ACHN (cell line): Measurements from ENCODE around the gene BCL2.

ENCODE experiments used
- DNase-seq: peaks from one replicate; pipeline ENCODE4 v3.0.0-alpha.2; 2015
- in situ Hi-C: cut with HindIII; loops from 2 replicates; pipeline ENCODE4 v1.10.0; 2017; ENCODE audit warnings: low sequenced_read_pairs, low pct_ligation_motif_present, low pct_unique_long_range_greater_than_20kb

BCL2 gene

DNA sequence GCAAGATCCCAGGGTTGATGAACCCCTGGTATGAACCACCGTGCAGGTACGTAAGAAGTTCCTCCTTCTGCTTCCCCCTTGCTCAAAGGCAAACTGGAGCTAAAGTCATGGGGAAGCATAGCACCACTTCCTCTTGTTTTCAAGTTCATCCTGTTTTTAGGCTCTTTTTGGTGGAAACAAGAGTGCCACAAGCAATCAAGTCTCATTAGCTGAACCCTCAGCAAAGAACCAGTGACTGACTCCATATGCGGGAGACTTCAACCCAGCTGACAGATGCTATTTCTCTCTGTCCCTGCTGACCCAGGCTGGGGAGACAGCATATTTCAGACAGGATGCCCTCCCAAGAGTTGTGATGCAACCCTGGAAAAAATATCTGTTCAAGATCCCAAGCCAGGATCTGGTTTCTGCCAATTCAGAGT is 47.7 kb downstream of the BCL2 start:
- no peak for DNase-seq

DNA sequence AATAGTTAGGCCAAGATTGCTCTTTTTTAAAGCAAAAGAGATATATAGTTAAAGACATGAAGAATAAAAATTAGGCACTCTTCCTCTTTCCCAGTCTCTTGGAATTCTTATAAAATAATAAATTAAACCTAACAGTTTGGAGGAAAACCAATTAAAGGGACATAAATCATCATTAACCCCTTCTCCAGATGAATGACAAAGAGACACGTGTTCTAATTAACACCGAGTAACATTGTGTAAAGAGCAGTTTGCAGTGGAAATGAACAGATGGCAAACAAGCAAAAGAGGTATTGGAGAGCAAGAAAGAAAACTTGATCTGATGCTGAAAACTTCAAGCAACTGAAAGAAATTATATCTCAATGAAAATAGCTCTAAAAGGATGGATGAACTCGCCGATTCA is 48.4 kb downstream of the BCL2 start:
- DNase-seq = no peak
- in situ Hi-C loops = no loop called here

More for the DNA sequence above, 47.7 kb downstream of the BCL2 start:
- in situ Hi-C loops = no loop called here

DNA sequence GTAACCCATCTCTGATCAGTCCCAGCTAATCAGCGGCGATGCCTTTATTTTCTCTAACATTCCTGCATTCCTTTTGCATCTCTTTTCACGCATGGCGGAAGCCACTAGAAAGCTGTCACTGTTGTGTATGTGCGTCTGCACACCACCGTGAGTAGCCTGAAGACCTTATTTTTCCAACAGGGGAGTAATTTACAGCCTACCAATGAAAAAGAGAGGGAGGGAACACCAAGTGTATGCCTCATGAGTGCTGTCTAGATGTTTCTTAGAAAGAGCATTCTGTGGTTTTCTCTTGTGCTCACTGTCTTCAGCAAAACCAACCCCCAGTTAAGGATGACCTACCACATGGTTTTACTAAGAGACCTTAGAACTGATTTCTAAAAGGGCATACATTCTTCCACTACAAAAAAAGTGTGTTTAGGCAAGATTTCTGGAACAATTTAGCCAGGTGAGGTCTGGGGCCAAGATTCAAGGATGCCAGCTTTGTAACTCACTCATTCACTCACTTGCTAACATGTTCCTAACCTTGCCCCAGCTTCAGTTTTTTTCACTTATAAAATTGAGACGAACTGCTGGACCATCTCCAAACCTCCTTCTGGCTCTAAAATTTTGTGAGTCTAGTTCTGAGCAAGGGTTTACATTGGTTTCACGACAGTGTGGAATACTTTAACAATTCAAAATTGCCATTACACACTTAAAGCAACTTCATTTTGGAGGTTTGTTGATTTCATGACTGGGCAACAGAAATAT is 51.4 kb downstream of the BCL2 start:
- DNase-seq = no peak
- in situ Hi-C loops = no loop called here

DNA sequence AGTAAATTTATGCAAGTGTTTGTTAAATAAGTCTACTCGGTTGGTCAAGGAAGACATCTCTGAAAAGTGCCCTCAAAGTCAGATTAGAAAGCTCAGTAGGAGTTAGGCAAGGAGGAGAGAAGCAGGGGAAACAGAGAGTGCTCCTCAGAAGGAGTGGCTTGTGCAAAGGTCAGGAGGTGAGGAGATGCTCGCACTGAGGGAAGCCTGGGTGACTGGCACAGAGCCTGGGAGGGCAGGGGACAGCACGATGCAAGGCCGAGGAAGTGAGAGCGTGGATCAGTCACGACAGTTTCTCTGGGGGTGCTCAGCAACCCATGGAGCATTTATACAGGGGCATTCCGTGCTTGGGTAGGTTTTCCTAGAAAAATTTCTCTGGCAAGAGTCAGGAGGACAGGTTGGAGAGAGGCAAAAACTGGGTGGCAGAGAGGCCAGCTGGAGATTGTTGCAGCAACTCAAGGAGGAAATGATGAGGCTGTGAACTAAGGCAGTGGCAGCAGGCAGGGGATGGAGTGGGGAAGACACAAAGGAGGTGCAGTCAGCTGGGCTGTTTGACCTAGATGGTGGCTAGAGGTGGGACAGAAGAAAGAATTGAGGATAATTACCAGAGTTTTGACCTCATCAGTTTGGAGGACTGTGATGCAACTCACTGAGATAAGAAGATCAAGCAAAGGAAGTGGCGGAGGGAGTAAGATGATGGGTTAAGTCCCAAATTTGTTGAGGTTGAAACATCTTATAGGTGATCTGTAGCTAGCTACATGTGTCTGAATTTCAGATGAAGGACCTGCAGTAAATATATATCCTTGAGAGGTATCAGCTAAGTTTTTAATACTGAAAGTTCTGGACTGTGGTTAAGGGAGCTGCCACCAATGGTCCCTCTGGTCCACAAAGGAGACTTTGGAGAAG is 52.4 kb downstream of the BCL2 start:
- in situ Hi-C loops = no loop called here
- DNase-seq = no peak

DNA sequence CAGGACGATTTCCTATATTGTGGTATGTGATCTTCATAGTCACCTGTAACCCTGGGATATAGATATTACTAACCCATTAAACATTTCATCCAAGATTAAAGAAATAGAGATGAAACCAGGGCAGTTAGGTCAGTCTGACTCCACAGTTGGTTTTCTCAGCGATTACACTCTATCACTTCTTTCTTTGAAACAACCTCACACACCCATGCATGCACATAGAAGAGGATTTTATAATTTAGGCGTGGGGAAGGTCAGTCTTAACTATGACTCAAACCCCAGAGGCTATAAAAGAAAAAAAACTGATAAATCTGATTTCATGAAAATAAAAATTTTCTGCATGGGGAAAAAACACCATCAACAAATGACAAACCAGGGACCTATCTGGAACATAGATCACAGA is 54.2 kb downstream of the BCL2 start:
- in situ Hi-C loops = no loop called here
- DNase-seq = no peak

DNA sequence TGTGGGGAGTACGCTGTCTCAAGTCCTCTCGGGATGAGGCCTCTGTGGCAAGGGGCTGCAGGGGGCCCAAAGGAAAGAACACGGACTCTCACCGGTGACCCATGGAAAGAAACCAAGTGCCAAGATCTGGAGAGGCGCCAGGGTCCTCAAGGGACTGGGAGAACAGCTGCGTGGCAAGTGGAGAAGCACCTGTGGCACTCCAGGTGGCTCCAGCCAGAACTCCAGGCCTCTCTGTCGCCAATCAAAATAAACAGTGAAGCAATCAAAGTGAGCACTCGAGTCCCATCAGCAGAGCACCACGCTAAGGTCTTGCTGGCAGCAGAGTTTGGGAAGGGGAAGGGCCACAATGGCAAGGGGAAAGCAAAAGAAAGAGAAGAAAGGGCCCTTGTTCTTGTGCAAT is 54.7 kb downstream of the BCL2 start:
- in situ Hi-C loops = no loop called here
- no peak for DNase-seq

DNA sequence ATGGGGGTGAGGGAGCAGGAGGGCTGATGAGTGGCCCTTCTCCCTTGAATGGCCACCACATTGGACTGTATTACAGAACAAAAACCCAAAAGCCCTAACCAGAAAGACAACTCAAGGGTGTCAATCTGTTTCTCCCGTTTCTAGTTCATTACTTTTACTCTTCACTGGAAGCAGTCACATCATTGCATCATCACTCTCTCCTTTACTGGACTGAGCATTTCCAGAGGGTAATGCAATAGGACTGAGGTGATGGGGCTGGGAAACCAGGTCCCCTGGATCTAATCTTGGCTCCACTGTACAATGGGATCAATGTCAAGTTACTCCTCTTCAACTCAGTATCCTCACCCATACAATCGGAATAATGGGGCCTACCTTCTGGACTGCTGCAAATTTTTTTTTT is 56.1 kb downstream of the BCL2 start:
- DNase-seq = no peak
- in situ Hi-C loops = no loop called here

DNA sequence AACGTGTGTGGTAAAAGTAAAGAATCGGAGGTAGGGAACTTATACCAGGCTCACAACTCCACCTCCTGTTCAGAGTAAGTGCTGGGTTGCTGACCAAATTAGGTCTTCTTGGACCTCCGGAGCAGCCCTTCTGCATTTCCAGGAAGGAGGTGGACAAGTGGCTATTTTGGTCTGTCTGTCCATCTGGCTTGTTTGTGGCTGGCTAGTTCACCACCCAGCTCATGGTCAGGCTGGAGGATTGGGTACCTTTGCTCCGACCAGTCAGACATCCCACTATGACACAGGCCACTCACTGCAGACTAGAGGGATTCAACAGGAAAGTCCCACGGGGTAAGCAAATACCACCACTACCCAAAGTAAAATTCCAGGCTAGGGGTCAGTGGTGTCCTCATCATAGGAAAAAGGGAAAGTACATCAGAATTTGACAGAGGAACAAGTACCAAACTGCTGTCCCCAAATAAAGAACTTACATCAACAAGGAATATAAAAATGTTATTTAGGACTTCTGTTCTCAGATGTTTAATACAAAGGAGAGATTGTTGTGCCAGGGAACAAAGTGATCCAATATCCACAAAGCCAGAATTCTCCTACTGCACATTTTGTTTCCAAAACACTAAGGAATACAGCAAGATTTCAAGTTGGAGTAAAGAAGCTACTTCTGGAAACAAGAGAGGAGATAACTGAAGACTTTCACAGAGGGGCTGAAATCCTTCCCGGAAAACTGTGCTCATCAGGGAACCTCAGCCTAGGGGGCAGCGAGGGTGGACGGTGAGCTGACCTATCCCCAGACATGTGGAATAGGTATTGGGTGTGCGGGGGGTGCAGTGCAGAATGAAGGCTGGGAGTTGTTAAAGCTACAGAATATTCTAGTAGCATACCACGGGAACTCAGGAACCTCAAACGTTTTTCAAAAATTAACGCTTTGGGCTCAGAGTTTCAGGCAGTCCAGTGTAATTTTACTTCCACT is 56.9 kb downstream of the BCL2 start:
- in situ Hi-C loops = no loop called here
- DNase-seq = no peak

DNA sequence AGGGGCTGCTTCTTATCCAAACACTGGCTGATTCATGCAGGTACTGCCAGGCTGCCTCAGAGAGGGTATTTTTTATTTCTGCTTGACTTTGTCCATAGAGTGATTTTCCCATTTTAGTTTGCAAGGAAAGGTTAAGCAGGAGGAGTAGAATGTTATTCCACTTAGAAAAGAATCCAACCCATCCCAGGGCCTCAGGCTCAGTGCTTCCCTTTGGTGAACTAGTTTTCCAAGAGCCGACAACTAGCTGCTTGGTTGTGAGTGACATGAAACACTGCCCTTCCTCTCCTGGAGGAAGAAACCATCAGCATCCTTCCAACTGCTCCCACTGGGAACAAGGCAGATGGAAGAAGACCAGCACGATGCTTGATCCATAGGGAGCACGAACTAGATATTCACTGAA is 58.5 kb downstream of the BCL2 start:
- in situ Hi-C loops = no loop called here
- DNase-seq = no peak

DNA sequence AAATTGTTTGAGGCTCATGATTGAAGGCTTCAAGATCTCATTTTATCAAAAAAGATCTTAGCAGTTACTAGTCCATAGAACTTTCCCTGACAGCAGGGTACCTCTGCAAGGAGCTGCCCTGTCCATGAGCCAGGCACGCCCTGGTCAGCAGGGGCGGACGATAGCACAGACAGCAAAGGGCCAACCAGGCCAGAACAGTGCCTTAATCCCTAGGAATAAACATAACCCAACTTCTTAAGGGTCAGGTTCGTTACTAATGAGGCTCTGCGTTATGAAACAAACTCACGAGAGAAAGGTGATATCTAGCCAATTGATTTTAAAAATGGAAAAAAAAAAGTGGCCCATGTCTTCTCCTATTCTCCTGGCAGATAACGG is 59.2 kb downstream of the BCL2 start:
- no peak for DNase-seq
- in situ Hi-C loops = no loop called here

DNA sequence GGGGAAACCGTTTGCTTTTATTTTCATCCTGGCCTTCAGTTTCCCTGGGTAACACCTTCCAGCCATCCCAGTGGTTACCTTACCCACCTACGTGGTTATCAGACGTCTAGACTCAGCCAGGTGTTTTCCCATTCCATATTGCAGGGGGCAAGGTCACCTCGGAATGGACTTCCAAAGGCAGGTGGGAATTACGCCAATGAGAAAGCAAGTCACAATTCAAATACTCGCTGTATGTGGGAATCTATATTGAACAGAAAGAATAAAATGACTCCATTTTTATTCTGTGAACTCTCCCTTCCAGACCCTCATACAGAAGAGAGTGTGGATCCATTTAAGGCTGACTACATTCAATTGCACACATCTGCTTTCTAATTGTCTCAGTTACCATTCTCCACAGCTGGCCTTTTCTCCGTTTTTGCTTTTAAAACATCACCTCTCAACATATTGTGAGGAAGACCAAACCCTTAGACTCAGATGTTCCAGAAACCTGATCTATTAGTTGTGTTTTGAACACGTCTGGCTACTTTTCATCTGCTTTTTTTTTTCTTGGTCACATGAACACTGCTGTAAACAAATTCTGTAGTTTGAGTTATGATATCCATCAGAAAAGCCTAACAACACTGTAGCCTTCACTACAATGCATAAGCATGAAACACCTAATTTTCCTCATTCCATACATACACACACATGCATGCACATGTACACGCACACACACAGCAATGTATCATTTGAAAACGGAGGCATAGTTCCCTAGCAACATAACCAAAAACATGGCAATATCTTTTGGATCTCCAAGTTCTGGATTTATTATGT is 59.8 kb downstream of the BCL2 start:
- in situ Hi-C loops = no loop called here
- no peak for DNase-seq

DNA sequence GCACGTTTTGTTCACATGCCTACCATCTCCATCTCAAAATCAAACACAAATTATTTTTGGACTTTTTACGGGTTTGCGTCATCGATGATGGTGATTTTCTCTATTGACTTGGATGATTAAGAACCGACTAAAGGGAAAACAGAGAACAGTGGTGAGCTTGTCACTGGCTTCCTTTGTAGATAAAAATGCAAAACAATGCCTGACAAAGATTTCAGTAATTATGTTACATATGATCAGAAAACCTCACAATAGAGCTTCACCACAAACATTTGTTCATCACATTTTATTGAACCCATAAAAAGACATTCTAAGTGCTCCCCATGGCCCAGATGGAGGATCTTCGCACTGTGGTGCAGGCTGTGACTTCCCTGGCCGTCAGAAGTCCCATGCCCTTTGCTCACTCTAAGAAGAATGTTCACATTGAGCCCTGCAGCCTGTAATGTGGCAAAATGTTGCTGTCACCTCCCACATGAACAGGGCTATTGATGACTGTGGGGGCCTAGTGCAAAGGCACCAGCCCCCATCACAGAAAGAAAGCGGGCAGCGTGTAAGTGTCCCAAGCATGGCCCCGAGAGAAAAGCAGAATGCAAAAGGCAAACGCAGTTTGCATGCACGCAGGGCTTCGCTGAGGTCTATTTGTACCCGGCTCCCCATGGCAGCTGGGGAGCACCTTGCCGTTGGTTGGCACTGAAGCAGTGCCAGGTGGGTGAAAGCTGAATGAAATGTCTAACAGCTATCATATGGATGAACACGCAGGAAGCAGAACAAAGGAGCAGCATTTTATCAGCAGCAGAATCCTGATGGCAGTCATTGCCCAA is 60.6 kb downstream of the BCL2 start:
- in situ Hi-C loops = no loop called here
- no peak for DNase-seq

DNA sequence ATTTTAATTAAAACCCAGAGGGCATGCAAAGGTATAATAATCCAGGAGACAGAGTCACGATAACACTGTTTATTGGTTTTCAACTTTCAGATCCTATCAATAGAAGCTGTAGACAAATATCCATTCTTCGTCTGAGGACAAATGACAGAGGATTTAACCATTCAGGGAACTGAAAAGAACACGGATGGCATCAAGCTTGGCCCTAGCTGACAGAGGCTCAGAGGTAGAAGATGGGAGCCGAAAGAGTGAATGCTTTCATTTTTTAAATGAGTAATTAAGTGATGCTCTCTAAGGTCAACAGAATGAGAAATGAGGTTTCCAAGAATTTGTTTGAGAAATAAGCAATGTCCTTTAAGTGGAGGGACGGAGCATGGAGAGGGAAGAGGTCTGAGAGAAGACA is 62.1 kb downstream of the BCL2 start:
- in situ Hi-C loops = no loop called here
- no peak for DNase-seq

DNA sequence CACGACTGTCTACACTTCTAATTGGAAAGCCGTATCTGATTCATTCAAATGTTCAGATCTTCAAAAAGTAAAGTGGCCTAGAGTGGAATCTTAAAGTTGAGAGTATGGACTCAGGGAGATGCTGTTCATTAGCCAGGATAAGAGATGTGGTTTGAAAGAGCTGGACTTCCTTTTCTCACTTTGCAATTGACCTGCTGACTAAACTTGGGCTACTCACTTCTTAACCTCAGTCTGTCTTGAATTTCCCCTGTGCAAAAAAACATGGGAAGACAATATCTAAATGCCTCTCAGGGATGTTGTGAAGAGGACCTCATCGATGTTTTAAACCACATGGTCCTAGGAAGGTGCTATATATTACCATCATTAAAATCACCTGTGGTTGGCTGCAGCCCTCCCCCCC is 64.1 kb downstream of the BCL2 start:
- no peak for DNase-seq
- in situ Hi-C loops = no loop called here

DNA sequence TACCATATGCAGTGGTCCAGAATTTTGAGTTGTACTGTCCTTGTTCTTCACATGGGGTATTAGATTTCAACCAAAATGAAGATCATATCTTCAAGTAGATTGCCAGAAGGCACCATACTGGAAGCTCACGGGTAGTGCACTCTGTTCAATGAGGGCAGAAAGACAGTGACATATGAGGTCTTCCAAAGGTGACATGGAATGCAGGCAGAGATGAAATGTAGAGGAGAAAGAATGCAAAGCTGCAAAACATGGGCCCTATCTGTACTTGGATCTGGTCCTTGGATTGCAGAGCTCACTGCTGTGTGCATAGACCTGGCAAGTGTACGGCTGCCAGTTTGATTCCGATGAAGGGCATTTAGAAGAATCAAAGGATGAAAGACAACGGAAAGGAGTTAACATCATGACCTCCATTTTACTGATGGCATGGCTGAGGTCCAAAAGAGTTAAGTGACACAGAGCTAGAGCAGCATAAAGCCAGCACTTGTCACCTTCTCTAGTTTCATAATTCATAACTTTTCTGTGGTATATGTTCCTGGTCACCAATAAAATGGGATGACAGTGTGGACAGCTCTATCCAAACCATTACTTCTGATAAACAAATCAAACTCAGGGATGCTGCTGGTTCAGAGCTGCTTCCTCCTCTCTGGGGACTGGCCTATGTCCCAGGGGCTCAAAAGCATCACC is 64.7 kb downstream of the BCL2 start:
- in situ Hi-C loops = no loop called here
- no peak for DNase-seq

DNA sequence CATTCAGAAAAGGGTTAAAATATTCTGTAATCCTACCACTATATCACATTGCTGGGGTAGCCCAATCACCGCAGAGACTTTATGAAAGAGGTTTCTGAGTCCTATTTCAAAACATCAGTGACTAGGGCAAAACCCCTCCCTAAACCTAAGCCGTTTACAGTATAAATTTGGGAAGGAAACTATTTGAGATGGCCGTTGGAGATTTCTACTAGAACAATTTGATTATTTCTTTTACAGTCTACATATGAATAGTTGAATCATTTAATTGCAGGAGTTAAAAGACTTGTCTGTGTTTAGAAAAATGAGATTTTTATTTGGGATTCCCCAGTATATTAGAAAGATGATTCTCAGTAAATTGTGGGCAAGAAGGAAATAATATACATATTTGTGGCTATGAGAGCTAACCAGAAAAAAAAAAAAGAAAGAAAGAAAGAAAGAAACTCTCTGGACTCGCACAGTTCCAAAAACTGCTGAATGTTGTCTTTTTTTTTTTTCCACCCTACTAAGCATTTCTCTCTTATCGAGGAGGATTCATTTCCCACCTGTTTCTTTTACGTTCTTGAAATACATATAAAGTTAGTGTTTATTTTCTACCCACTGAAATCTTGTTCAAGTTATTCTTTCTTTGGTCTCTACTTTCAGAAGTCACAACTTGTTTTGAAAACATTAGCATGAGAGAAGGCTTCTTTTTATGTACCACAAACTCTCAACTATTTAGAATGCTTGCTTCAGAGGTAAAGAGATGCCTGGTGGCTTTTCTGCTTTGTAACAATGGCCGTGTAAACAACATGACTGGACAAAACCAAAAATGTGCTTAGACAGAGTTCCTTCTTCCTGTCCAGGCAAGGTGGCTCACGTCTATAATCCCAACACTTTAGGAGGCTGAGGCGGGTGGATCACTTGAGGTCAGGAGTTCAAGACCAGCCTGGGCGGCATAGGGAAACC is 65.9 kb downstream of the BCL2 start:
- DNase-seq = no peak
- in situ Hi-C loops = no loop called here
